Endothelial cell of umbilical vein (primary cell): ENCODE measurements around the gene EGFL7. TPM values are rescaled to one million over a fixed set of nuclear protein-coding genes. Genes with fewer than 3 reads are reported as not detected.

Experiments used
- BruUV-seq: library from RNA; stranded (reverse); fragments of 400-500 nt; replicated peaks from 2 replicates; lab custom pipeline; 2021; lab: Mats Ljungman, UMichigan
- CTCF ChIA-PET: fragments of 300-600, 350-600 bp; sonication (Branson Sonifier 250); formaldehyde crosslinking; loops from one replicate; lab custom pipeline; 2021; ENCODE audit warnings: antibody characterized with exemption, inconsistent platforms; lab: Charles Lee
- POLR2A ChIA-PET: fragments of 300-600, 350-600 bp; sonication (Branson Sonifier 250); formaldehyde crosslinking; loops from one replicate; lab custom pipeline; 2021; ENCODE audit warnings: antibody characterized with exemption, inconsistent platforms; lab: Charles Lee
- DNase-seq: peaks from one replicate; pipeline ENCODE4 v3.0.0-alpha.2; 2011; ENCODE audit warnings: low read depth, low spot score
- FAIRE-seq: peaks from 2 replicates; lab custom pipeline; 2011; peaks lifted over from hg19 to GRCh38; lab: Jason Lieb, UNC
- H2AFZ ChIP-seq: 2 replicates; pipeline ENCODE4 v1.6.0; 2012; ENCODE audit warnings: low read depth, low read length, control low read depth, inconsistent platforms
- H3K27ac ChIP-seq: 2 replicates; pipeline ENCODE4 v1.5.1; 2011; ENCODE audit warnings: low read depth, mild to moderate bottlenecking, control low read depth, low read length, moderate library complexity; ENCODE audit not compliant: insufficient read depth
- H3K27me3 ChIP-seq, 2 experiments: 2 replicates each; pipeline versions ENCODE4 v1.6.0 to v1.6.1; 2011; ENCODE audit warnings: low read length in 2 of 2, mixed read lengths in 1 of 2; ENCODE audit not compliant: control insufficient read depth in 2 of 2, insufficient read depth in 2 of 2
- H3K36me3 ChIP-seq, 2 experiments: 2 replicates in 1 of 2; 3 replicates in 1 of 2; pipeline ENCODE4 v1.5.1; 2011; ENCODE audit warnings: low read length in 2 of 2, mild to moderate bottlenecking in 1 of 2, moderate library complexity in 1 of 2; ENCODE audit not compliant: control insufficient read depth in 2 of 2, insufficient read depth in 2 of 2; ENCODE audit errors: extremely low read depth in 1 of 2
- H3K4me1 ChIP-seq: 3 replicates; pipeline ENCODE4 v1.5.1; 2011; ENCODE audit warnings: mild to moderate bottlenecking, low read length; ENCODE audit not compliant: control insufficient read depth, insufficient read depth; ENCODE audit errors: extremely low read depth
- H3K4me2 ChIP-seq: 2 replicates; pipeline ENCODE4 v1.6.1; 2011; ENCODE audit warnings: low read length, control low read depth, mixed read lengths; ENCODE audit not compliant: insufficient read depth
- H3K4me3 ChIP-seq, 3 experiments: fragments of 200-600 bp in 1 of 3; sonication (generic), shearing (Covaris generic) in 1 of 3; replicated peaks in 1 of 3; 2 replicates each; pipeline ENCODE4 v1.5.1; 2011 to 2016; ENCODE audit warnings: control low read depth in 3 of 3, low read length in 3 of 3, mild to moderate bottlenecking in 2 of 3, inconsistent platforms in 1 of 3, low read depth in 1 of 3, moderate library complexity in 1 of 3; ENCODE audit not compliant: insufficient read depth in 1 of 3
- H3K79me2 ChIP-seq: 2 replicates; pipeline ENCODE4 v1.6.0; 2012; ENCODE audit warnings: low read length, inconsistent platforms; ENCODE audit not compliant: control insufficient read depth, insufficient read depth
- H3K9ac ChIP-seq: replicated peaks from 2 replicates; pipeline ENCODE3; 2011; ENCODE audit warnings: low read length, control low read depth; ENCODE audit not compliant: insufficient read depth; ENCODE audit errors: extremely low read depth
- H3K9me1 ChIP-seq: replicated peaks from 3 replicates; pipeline ENCODE4 v1.6.0; 2011; ENCODE audit warnings: mild to moderate bottlenecking, low read length; ENCODE audit not compliant: control insufficient read depth, insufficient read depth; ENCODE audit errors: extremely low read depth
- H3K9me3 ChIP-seq: replicated peaks from 2 replicates; pipeline ENCODE4 v1.5.1; 2012; ENCODE audit warnings: low read length, inconsistent platforms; ENCODE audit not compliant: control insufficient read depth, insufficient read depth
- H4K20me1 ChIP-seq: replicated peaks from 2 replicates; pipeline ENCODE3; 2011; ENCODE audit warnings: mild to moderate bottlenecking, low read length; ENCODE audit not compliant: control insufficient read depth, insufficient read depth; ENCODE audit errors: extremely low read depth
- EZH2 ChIP-seq: IDR thresholded peaks from 2 replicates; pipeline ENCODE4 v1.6.1; 2012; ENCODE audit warnings: borderline replicate concordance, low read depth, mild to moderate bottlenecking, moderate library complexity, low read length, inconsistent platforms; ENCODE audit not compliant: severe bottlenecking
- FOS ChIP-seq: IDR thresholded peaks from 2 replicates; pipeline ENCODE4 v1.6.1; 2011; ENCODE audit warnings: mild to moderate bottlenecking, low read length, moderate library complexity, borderline replicate concordance; ENCODE audit not compliant: insufficient read depth
- GATA2 ChIP-seq: IDR thresholded peaks from 2 replicates; pipeline ENCODE4 v1.7.0; 2011; ENCODE audit warnings: low read depth, mild to moderate bottlenecking, moderate library complexity, mixed read lengths, low read length; ENCODE audit not compliant: insufficient read length, insufficient read depth
- JUN ChIP-seq: IDR thresholded peaks from 2 replicates; pipeline ENCODE4 v1.6.1; 2011; ENCODE audit warnings: borderline replicate concordance, low read depth; ENCODE audit not compliant: insufficient read length, insufficient read depth
- MAX ChIP-seq: IDR thresholded peaks from 2 replicates; pipeline ENCODE4 v1.6.1; 2011; ENCODE audit not compliant: insufficient read depth, insufficient read length
- MYC ChIP-seq: IDR thresholded peaks from one replicate; pipeline ENCODE4 v1.6.1; 2011; ENCODE audit warnings: mild to moderate bottlenecking, low read depth, low read length
- POLR2A ChIP-seq: IDR thresholded peaks from 2 replicates; pipeline ENCODE4 v1.6.1; 2012; ENCODE audit warnings: low read depth, mild to moderate bottlenecking, control low read depth, low read length
- POLR2AphosphoS5 ChIP-seq: IDR thresholded peaks from 2 replicates; pipeline ENCODE4 v1.6.1; 2012; ENCODE audit warnings: low read depth, mild to moderate bottlenecking, control low read depth, low read length, moderate library complexity; ENCODE audit not compliant: insufficient read depth
- dilution Hi-C: fragments of 300-500 bp; cut with MboI; formaldehyde crosslinking; loops from one replicate; pipeline ENCODE4 v1.15.0; 2019; ENCODE audit warnings: low sequenced_read_pairs; ENCODE audit not compliant: extremely low pct_ligation_motif_present
- intact Hi-C: fragments of 100-400 bp; cut with micrococcal nuclease; formaldehyde crosslinking; loops from one replicate; pipeline ENCODE4 v1.10.0; 2022
- polyA plus RNA-seq, 4 experiments: library from polyadenylated mRNA; depleted of rRNA in 3 of 4; stranded (reverse) in 3 of 4; unstranded in 1 of 4; fragments of >200 nt; gene quantifications; 2 replicates each; pipeline versions ENCODE4 v1.2.1 to v1.2.3, GENCODE V29; 2011 to 2012; ENCODE audit warnings: missing spikeins in 1 of 4
- total RNA-seq: library from RNA; stranded (reverse); gene quantifications from 2 replicates; pipeline ENCODE4 v1.2.3, GENCODE V29; 2021
- TF ChIP-seq, protein P1 (sequence below), 2 donors: IDR thresholded peaks; 1 replicate in 1 of 2; 2 replicates in 1 of 2; pipeline ENCODE4 v1.5.1; 2011; ENCODE audit warnings: low read length in 2 of 2, mild to moderate bottlenecking in 2 of 2, moderate library complexity in 2 of 2, control low read depth in 1 of 2, inconsistent platforms in 1 of 2, low read depth in 1 of 2; ENCODE audit not compliant: insufficient read depth in 1 of 2; ENCODE audit errors: extremely low read depth in 1 of 2

The EGFL7 gene
- total and polyA plus RNA-seq, 2 donors (not counting 3 experiments of a cell fraction or from before 2014, with no cell fraction given) = 1,043 to 1,377 TPM

- peaks cover 5 to 6% of the 10 kb centered on the region in 2 experiments for H3K27me3 ChIP-seq
- no peaks in the 10 kb centered on the region for H3K79me2 ChIP-seq
- DNase-seq = no peak
- FAIRE-seq = no peak
- no peaks in the 10 kb centered on the region for H3K9me1 ChIP-seq
- peaks cover 6% of the 10 kb centered on the region for H3K4me1 ChIP-seq
- no peak overlapping the region for H3K9ac ChIP-seq
- H2AFZ ChIP-seq = no peak overlapping the region
- H3K4me3 ChIP-seq = no peak overlapping the region
- ChIA-PET POLR2A (no interaction called here), CTCF (interaction anchor here (1.0 to 1.3 kb wide), 2 partner anchors 9 to 32 kb away, joined by 3 to 5 read pairs; partner anchors contain the start of gene AGPAT2)
- H3K9me3 ChIP-seq = no peaks in the 10 kb centered on the region
- no peak overlapping the region for H3K27ac ChIP-seq
- TF ChIP-seq MAX (no peak), FOS (no peak), GATA2 (no peak), POLR2AphosphoS5 (no peak), EZH2 (no peak), POLR2A (no peak)
- intact Hi-C loops (no loop called here), dilution Hi-C loops (no loop called here)
- H3K36me3 ChIP-seq = no peaks in the 10 kb centered on the region
- H4K20me1 ChIP-seq = no peaks in the 10 kb centered on the region
- no peak overlapping the region for H3K4me2 ChIP-seq
- no TSS peak for BruUV-seq
Observed at GRCh38 chr9:136696502-136696901, 33.8 kb downstream of the EGFL7 start.

DNA sequence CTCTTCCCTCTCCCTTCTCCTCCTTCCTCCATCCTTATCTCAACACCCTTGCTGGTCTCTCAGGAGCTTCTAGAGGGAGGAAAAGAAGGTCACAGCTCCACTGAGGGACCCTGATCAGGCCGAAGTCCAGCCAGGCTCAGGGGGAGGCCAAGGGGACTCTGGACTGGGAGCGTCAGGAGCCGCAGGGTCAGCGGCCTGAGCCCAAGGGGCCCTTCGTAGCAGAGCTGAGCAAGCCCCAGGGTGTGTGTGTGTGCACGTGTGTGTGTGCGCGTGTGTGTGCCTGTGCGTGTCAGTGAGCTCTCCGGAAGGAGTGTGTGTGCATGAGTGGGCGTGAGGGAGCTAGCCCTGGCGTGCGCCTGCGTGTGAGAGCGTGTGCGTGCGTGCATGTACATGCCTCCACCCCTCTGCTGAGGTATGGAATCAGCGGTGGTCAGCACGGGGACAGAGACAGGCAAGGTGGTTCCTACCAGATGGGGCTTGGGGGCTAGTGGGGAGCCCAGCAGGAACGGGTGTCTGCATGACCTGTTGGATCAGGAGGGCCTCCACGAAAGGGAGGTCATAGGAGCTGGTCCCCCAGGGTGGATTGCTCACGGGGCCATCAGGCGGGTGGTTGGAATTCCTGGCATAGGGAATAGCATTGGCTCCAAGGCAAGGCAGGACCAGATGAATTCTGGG is 34.6 kb downstream of the EGFL7 start:
- FAIRE-seq (no peak), DNase-seq (no peak)
- TF ChIP-seq MAX = no peak
- no peak for TF ChIP-seq JUN
- TF ChIP-seq, protein P1, sequence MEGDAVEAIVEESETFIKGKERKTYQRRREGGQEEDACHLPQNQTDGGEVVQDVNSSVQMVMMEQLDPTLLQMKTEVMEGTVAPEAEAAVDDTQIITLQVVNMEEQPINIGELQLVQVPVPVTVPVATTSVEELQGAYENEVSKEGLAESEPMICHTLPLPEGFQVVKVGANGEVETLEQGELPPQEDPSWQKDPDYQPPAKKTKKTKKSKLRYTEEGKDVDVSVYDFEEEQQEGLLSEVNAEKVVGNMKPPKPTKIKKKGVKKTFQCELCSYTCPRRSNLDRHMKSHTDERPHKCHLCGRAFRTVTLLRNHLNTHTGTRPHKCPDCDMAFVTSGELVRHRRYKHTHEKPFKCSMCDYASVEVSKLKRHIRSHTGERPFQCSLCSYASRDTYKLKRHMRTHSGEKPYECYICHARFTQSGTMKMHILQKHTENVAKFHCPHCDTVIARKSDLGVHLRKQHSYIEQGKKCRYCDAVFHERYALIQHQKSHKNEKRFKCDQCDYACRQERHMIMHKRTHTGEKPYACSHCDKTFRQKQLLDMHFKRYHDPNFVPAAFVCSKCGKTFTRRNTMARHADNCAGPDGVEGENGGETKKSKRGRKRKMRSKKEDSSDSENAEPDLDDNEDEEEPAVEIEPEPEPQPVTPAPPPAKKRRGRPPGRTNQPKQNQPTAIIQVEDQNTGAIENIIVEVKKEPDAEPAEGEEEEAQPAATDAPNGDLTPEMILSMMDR (IDR thresholded peaks at IDR 0.05; ENCODE audit: extremely low read depth in 1 of 2, insufficient read depth in 1 of 2, low read depth in 1 of 2, low read length in 2 of 2) = no peak
- TF ChIP-seq GATA2 = no peak
- TF ChIP-seq POLR2AphosphoS5 = no peak
- TF ChIP-seq EZH2 = no peak
- TF ChIP-seq POLR2A = no peak
- no peak for TF ChIP-seq MYC
- TF ChIP-seq FOS = no peak
- Histone ChIP-seq H3K9me3 (no peaks in the 10 kb centered on the region), H3K27me3 (peaks cover 5 to 6% of the 10 kb centered on the region in 2 experiments), H3K9ac (no peak overlapping the region), H3K4me1 (peaks cover 6% of the 10 kb centered on the region), H3K36me3 (no peaks in the 10 kb centered on the region), H3K27ac (no peak overlapping the region), H3K9me1 (no peaks in the 10 kb centered on the region), H3K79me2 (no peaks in the 10 kb centered on the region), H2AFZ (no peak overlapping the region), H3K4me3 (no peak overlapping the region), H3K4me2 (no peak overlapping the region), H4K20me1 (no peaks in the 10 kb centered on the region)
- CTCF ChIA-PET = interaction anchor here (1.0 to 1.3 kb wide), 2 partner anchors 10 to 31 kb away, joined by 3 to 5 read pairs; partner anchors contain the start of gene AGPAT2
- POLR2A ChIA-PET = no interaction called here
- dilution Hi-C loops (no loop called here), intact Hi-C loops (no loop called here)
- BruUV-seq = no TSS peak
